SIG-M5 treated with dmso at 0.1 percent for 504 hours (cell line): ENCODE data around the gene FAM156A.
"Not testable (repeated sequence)": the region's sequence is repeated elsewhere in the genome, so short reads cannot be mapped to it uniquely, and the experiment has no call there.

Experiments
- DNase-seq: peaks from one replicate; lab custom pipeline; 2025; ENCODE audit not compliant: unreplicated experiment; lab: John Stamatoyannopoulos, UW

The FAM156A gene

DNA sequence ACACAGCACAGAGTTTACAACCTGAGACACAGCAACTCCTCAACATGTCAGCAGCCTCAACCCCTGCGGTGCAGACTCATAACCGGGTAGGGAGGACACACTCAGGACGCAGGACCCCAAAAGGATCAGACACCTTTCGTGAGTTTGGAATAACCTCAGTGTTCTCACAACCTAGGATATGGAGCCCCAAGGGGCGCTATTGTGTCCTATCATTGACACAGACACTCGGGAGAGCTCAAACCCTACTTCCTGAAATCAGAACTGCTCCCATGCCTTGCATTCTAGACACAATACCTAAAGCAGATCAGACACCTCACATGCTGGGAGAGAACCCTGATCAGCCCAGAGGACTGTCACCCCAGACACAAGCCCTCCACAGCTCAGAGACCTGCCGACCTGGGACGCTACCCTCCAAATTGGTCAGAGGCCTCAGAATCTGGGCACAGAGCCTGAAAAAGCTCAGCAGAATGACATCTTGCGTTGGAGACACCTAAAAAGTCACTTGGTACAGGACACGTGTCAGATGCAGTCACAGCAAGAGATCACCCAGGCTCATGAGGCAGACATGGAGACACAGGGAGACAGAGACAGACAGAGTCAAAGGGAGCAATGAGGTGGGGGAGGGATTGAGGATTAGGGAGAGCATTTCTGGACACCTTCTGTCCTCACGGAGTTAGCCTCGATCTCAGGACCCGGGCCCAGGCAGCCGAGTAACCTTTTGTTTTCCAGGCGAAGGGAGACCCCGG is 8.8 kb upstream of the FAM156A start:
- DNase-seq: not testable (repeated sequence)

DNA sequence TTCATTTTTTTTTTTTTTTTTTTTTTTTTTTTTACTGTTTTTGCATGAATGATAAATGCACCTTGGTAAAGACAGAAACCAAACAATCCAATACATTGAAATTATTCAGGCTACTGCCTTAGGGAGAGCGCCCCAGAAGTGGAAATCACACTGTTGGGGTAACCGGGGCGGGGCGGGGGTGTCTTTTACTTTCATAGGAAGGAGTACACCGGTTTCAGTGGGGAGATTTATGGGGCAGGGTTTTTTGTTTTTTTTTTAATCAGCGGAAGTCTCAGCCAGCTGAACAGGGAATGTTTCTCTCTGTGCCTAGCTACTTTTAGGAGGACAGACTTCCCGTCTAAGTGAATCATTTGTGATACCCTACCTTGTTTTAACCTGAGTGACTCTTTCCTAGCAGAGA is 643 bp upstream of the FAM156A start:
- not testable (repeated sequence) for DNase-seq

DNA sequence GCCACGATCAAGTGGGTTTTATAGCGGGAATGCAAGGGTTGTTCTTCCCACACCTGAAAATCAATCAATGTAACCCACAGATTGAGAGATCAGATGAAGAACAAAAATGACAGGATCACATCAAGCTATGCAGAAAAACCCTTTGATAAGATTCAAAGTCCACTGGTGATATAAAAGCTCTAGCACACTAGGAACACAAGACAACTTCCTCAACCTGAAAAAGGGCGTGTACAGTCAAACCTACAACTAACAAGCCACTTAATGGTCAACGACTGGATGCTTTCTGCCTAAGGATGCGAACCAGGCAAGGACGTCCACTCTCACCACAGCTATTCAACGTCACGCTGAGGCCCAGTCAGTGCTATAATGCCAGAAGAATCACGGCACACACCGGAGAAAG is 8.4 kb downstream of the FAM156A start:
- not testable (repeated sequence) for DNase-seq

DNA sequence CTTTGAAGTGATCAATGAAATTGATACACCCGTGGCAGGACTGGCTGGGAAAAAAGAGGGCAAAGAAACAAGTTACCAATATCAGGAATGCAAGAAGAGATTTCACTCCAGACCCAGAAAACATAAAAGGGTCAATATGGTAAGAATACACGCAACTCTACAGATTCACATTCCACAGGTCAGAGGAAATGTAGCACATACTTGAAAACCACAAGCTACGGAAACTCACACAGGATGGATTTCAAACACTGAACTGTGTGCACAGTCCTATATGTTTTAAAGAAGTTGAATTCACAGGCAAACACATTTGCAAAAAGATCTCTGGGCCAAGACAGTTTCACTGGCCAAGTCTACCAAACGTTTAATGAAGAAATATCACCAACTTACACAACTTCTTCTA is 9.0 kb downstream of the FAM156A start:
- DNase-seq: not testable (repeated sequence)

DNA sequence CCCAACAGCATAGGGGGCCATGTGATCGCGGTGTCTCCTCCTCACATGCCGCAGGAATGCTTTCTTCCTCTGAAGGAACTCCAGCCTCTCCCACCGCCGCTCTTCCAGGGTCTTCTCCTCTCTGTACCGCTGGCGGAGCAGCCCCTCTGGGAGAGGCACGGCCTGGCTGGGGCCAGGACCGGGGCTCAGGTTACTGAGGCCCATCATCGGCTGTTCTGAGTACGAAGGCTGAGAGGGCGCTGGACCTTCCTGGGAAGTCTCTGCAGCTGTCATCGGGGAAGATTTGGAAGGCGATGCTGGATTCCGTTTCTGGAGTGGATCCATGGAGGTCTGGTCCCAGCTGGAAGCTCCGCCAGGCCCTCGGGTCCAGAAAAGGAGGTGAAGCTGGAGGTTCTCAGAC is 10.1 kb downstream of the FAM156A start:
- not testable (repeated sequence) for DNase-seq

DNA sequence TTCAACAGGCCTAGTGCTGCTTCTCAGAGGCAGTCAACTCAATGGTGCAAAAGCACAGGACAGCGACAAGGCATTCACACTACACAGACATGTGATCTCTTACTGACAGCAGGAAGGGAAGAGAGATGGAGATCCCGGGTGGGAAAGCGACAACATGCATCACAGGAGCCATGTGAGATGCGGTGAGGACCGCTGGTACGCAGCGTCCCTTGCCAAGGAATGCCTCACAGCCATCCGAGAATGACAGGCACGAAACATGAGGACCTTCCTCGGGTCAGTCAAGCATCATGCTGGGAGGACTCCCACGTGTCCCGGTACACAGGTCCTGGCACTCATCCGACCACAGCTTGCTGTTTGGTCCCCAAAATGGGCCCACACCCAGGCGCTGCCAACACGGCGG is 10.8 kb downstream of the FAM156A start:
- DNase-seq: not testable (repeated sequence)

DNA sequence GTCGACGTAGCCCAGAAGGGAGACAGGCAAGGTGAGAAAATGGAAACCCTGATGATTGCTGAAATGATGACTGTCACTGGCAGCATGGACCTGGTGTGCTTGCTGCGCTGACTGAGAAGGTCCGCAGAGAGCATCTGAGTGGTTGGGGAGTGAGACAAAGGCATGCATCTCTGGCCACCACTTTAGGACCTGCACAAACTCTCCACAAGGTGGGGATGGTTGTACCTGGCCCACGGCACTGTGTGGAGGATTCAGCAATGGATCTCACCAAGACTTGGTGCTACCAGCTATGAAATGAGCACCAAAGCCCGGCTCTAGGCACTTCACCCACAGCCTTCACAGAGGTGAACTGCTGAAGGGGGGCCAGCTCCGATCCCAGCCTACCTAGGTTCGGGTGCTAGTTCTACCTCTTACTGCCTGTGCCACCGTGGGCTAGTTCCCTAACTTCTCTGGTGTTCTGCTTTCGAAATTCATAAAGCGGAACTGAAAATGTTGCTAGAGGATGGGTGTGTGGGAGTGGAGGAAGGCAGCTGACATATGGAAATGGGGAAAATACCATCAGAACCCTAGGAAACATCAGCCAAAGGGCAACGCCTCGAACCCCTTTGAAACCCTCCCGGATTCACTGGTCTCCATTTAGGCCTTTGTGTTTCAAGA is 12.4 kb downstream of the FAM156A start:
- DNase-seq: not testable (repeated sequence)

DNA sequence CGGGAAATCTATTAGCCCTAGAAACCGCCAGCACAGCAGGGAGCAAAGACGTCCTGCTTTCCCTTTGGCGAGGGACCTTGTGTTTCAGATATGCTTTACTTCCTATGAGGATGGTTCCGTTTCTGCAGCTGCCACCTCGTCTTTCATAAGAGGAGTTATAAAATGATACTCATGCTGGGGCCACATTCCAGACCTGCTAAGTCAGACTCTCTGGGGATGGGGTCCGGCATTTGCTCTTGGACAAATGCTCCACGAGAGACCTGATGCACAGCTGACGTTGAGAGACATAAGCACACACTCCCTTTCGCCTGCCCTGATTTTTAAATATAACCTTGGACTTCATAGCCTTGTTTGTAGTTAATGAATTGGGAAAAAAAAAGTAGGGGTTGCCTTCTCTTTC is 16.6 kb downstream of the FAM156A start:
- DNase-seq: not testable (repeated sequence)

DNA sequence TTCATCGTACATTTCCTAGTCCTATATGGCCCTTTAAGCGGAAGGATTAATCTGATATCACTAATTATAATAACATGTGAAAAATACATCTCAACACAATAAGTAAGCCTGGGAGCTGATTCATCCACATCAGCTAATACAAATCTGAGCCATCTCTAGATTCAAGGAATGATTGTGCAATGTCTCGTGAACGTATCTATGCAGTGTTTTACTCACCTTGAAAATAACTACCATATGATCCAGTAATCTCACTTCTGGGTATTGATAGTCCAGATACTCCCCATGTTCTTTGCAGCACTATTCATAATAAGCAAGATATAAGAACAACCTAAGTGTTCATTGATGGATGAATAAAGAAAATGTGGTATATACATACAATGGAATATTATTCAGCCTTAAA is 17.6 kb downstream of the FAM156A start:
- not testable (repeated sequence) for DNase-seq

DNA sequence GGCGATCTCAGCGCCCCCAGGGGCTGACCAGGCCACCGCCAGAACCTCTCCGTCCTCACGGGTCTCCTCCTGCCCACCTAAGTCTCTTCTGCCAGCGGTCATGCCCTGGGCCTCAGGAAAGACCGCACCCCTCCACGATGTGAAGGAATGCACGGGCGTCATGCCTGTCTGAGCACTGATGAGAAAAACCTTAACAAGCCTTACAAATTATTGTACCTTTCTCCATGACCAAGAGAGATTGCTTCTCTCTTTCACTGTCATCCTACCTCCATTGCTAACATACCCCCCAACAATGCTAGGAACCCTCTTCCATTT is 22.9 kb downstream of the FAM156A start:
- not testable (repeated sequence) for DNase-seq

DNA sequence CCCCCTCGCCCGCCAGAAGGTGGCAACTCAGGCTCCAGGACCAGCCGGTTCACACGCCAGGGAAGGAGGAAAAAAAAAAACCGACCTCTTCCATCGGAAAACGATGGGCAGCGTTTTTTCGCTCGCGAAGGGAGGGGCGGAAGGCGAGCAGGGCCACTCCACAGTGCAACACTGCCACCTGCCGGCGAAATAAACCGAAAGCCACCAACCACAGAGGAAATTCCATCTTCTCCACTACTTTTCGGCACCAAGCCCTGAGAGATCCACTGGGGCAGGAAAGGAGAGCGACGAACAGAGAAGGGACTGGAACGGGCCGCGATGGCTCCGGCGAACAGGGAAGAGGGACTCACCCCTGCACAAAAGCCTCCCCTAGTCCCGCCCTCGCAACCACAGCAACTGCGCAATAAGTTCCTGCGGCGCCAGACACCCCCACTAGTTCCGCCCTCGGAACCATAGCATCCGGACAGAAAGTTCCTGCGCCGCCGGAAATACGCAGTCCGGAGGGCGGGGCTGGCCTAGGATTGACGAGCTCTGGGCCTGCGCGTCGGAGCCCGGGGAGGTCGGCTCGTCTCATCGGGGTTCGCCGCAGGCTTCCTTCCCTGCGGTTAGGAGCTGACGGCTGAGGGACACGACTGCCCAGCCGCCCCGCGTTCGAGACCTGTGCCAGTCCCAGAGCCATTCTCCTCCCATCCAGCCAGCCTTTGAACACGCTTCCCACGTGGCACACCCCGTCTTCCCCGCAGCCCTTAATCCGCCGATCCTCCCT is 23.4 kb downstream of the FAM156A start:
- peak; percentile 91 for DNase-seq

DNA sequence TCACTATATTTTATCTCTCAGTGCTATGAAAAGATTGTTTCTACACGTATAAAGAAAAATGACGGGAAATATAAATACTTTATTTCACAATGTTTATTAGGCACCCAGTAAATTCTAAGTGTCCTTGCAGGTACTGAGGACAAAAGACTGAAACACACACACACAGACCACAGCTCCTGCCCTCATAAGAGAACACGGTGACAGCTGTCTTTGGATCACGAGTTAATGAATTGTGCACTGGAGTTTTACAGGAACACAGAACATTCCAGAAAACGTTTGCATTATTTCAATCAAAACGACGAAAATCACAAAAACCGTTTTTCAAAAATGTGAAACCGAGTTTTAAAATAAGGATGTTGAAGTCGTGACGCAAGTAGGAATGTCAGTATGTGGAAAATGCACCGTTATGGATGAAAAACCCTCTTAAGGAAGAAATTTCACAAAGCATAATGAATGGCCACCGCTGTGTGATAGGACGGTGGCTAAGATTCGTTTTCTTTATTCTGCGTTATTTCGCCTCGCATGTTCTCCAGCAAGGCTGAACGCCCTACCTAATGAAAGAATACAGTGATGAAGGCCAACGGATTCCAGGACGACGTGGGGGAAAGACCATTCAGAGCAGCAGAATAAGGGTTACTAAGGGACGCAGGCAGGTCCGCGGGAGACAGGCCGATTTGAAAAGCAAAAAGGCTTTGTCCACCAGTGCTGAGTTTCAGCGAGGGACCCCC is 24.2 kb downstream of the FAM156A start:
- no peak for DNase-seq

DNA sequence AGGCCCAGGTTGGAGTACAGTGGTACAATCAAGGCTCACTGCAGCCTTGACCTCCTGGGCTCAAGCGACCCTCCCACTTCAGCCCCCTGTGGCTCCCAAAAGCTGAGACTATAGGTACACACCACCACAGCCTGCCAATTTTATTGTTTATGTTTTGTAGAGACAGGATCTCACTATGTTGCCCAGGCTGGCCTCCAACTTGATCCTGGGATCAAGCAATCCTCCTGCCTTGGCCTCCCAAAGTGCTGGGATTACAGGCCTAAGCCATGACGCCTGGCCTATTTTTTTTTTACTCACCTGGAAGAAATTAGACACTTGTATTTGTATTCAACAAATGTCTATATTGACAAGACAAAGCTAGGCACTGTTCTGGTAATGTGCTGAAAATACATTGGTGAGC is 25.1 kb downstream of the FAM156A start:
- DNase-seq: no peak

DNA sequence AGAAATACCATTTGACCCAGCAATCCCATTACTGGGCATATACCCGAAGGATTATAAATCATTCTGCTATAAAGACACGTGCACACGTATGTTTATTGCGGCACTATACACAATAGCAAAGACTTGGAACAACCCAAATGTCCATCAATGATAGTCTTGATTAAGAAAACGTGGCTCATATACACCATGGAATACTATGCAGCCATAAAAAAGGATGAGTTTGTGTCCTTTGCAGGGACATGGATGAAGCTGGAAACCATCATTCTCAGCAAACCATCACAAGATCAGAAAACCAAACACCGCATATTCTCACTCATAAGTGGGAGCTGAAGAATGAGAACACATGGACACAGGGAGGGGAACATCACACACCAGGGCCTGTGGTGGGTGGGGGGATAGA is 28.1 kb downstream of the FAM156A start:
- DNase-seq: not testable (repeated sequence)

DNA sequence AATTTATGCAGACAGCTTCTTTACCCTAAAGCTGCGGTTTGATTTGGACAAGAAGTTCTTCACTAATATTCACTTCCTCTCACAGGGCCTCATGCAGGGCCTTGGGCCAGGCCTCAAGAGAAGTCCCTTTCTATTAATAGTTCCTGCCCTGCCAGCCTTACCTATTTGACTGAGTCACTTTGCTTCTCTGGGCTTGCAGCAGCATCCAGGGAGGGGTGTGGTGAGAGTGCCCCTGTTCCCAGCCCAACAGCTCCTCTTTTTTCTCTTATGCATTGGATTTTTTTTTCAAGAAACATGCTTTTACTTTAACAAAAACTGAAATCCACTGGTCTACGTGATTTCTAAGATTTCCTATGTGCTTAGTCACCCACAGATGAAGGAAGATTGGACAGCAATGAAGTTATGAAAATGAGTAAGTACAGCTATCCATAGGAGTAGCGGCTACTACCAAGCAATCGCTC is 34.5 kb downstream of the FAM156A start:
- DNase-seq: peak; percentile 36

DNA sequence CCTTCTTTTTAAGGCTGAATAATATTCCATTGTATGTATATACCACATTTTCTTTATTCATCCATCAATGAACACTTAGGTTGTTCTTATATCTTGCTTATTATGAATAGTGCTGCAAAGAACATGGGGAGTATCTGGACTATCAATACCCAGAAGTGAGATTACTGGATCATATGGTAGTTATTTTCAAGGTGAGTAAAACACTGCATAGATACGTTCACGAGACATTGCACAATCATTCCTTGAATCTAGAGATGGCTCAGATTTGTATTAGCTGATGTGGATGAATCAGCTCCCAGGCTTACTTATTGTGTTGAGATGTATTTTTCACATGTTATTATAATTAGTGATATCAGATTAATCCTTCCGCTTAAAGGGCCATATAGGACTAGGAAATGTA is 43.6 kb downstream of the FAM156A start:
- not testable (repeated sequence) for DNase-seq

DNA sequence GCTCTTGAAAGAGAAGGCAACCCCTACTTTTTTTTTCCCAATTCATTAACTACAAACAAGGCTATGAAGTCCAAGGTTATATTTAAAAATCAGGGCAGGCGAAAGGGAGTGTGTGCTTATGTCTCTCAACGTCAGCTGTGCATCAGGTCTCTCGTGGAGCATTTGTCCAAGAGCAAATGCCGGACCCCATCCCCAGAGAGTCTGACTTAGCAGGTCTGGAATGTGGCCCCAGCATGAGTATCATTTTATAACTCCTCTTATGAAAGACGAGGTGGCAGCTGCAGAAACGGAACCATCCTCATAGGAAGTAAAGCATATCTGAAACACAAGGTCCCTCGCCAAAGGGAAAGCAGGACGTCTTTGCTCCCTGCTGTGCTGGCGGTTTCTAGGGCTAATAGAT is 44.6 kb downstream of the FAM156A start:
- not testable (repeated sequence) for DNase-seq

DNA sequence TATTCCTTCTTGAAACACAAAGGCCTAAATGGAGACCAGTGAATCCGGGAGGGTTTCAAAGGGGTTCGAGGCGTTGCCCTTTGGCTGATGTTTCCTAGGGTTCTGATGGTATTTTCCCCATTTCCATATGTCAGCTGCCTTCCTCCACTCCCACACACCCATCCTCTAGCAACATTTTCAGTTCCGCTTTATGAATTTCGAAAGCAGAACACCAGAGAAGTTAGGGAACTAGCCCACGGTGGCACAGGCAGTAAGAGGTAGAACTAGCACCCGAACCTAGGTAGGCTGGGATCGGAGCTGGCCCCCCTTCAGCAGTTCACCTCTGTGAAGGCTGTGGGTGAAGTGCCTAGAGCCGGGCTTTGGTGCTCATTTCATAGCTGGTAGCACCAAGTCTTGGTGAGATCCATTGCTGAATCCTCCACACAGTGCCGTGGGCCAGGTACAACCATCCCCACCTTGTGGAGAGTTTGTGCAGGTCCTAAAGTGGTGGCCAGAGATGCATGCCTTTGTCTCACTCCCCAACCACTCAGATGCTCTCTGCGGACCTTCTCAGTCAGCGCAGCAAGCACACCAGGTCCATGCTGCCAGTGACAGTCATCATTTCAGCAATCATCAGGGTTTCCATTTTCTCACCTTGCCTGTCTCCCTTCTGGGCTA is 48.9 kb downstream of the FAM156A start:
- DNase-seq: not testable (repeated sequence)

DNA sequence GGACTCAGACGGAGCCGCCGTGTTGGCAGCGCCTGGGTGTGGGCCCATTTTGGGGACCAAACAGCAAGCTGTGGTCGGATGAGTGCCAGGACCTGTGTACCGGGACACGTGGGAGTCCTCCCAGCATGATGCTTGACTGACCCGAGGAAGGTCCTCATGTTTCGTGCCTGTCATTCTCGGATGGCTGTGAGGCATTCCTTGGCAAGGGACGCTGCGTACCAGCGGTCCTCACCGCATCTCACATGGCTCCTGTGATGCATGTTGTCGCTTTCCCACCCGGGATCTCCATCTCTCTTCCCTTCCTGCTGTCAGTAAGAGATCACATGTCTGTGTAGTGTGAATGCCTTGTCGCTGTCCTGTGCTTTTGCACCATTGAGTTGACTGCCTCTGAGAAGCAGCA is 50.4 kb downstream of the FAM156A start:
- DNase-seq: not testable (repeated sequence)

DNA sequence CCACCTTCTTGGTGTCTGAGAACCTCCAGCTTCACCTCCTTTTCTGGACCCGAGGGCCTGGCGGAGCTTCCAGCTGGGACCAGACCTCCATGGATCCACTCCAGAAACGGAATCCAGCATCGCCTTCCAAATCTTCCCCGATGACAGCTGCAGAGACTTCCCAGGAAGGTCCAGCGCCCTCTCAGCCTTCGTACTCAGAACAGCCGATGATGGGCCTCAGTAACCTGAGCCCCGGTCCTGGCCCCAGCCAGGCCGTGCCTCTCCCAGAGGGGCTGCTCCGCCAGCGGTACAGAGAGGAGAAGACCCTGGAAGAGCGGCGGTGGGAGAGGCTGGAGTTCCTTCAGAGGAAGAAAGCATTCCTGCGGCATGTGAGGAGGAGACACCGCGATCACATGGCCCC is 51.2 kb downstream of the FAM156A start:
- not testable (repeated sequence) for DNase-seq

DNA sequence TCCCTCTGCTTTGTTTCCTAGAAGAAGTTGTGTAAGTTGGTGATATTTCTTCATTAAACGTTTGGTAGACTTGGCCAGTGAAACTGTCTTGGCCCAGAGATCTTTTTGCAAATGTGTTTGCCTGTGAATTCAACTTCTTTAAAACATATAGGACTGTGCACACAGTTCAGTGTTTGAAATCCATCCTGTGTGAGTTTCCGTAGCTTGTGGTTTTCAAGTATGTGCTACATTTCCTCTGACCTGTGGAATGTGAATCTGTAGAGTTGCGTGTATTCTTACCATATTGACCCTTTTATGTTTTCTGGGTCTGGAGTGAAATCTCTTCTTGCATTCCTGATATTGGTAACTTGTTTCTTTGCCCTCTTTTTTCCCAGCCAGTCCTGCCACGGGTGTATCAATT is 52.2 kb downstream of the FAM156A start:
- DNase-seq: not testable (repeated sequence)
